Activated CD4-positive, alpha-beta T cell treated with anti-CD3 and anti-CD28 coated beads for 24 hours (primary cell): Measurements from ENCODE around the gene SYK.
"Not testable (repeated sequence)": the region's sequence is repeated elsewhere in the genome, so short reads cannot be mapped to it uniquely, and the experiment has no call there.

Experiments used
- DNase-seq, 2 donors: peaks; one replicate each; pipeline ENCODE4 v3.0.0-alpha.2; 2020; ENCODE audit warnings: low read depth in 2 of 2

SYK gene

DNA sequence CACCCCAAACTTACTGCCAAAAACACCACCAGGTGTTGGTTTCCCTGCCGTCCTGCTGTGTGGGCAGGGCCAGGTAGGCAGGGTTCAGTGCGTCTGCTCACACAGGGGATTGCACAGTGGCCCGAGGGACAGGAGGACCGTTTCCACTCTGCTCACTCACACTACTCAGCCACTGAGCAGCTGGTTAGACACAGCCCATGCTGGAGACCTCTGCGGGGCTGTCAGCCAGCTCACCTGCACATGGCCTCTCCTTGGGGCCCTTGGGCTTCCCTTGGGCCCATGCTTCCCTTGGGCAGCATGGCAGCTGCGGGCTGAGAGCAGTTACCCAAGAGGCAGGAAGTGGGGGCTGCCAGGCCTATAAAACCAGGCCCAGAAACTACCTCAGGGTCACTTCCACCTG, 79.0 kb downstream of the SYK start:
- no peak for DNase-seq

DNA sequence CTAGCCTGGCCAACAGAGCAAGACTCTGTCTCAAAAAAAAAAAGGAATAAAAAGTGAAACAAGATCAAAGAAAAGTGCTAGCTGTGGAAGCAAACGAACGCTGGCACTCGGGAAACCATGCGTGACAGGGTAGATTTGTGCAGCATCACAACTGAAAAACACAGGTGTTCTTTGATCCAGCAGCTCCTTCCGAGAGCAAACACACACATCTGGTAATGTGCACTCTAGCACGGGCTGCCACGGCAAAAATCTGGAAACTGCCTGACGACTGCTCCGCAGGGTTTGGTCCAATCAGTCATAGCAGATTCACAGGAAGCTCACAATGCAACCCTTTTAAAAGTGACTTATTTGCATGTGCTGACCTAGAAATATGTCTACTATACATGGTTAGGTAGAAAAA, 80.0 kb downstream of the SYK start:
- no peak for DNase-seq

DNA sequence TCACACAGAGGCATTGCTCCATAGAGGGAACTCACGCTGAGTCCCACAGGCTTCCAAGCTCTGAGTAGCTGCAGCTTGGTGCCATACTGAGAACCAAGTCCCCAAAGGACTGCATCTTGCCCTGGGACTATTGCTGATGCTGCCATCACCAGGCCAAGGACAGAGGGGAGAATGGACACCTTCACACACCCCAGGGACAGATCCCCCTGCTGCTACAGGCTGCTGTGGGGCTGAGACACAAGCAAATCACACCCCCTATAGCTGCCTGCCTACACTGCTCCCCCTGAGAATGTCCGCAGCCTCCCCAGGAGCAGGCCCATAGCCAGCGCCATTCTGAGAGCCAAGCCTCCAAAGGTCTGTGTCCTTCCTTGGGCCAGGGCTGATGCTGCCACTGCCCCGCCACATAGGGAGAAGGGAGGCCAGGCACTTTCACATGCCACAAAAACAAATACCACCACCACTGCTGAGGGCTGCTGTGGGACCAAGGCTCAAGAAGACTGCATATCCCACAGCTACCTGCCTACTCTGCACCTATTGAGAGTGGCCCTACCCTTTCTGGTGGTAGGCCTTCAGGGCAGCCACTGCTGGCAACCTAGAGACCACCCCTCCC, 81.5 kb downstream of the SYK start:
- DNase-seq: no peak

DNA sequence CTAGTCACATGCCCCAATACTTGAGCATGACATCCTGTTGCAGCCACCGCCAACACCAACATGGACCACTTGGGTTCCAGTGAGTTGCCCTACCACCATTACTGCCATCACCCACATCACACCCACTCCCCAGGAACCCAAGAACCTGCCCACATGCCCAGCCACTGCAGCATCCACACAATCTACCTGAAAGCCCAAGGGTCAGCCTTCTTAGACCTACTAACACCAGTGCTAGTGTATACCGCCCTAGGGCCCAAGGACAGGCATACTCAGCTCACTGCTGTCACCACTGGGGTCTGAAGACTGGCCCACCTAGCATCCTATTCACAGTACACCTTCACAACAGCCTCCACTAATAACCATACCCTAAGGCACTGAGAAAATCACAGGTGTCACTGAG, 82.0 kb downstream of the SYK start:
- no peak for DNase-seq

DNA sequence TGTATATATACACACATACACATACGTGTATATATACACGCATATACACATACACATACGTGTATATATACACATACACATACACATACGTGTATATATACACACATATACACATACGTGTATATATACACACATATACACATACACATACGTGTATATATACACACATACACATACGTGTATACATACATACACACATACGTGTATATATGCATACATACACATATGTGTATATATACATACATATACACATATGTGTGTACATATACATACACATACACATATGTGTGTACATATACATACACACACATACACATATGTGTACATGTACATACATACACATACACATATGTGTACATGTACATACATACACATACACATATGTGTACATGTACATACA, 82.6 kb downstream of the SYK start:
- no peak for DNase-seq

DNA sequence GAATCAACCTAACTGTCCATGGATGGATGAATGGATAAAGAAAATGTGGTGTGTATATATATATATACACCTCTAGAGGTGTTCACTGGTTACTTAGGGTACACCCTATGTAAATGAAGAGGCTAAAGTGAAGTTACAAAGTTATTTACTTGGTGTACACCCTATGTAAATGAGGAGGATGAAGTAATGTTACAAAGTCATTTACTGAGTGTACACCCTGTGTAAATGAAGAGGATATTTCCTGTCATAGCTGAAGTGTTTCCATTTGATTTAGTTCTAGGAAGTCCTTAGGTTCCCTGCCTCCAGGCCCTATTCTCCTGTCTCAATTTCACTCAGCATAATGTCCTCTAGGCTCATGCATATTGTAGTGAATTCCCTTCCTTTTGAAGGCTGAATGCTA, 85.2 kb downstream of the SYK start:
- DNase-seq: not testable (repeated sequence)

DNA sequence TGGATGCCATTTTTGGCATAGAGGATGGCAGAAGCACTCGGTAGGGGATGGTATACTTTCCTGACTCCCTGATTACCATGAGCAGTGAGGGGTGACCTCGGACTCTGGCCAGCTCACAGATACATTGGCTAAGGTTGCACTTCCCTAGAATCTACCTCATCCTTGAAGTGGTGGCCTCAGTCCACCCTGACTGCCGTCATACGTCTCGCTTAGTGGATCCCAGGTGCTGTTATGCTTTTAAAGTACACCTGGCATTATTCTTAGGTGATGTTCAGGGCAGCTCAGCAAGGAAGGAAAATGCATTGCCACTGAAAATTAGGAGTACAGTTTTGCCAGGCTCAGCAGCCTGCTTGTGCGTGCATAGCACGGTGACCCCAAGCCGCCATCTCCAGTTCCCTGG, 87.3 kb downstream of the SYK start:
- no peak for DNase-seq

DNA sequence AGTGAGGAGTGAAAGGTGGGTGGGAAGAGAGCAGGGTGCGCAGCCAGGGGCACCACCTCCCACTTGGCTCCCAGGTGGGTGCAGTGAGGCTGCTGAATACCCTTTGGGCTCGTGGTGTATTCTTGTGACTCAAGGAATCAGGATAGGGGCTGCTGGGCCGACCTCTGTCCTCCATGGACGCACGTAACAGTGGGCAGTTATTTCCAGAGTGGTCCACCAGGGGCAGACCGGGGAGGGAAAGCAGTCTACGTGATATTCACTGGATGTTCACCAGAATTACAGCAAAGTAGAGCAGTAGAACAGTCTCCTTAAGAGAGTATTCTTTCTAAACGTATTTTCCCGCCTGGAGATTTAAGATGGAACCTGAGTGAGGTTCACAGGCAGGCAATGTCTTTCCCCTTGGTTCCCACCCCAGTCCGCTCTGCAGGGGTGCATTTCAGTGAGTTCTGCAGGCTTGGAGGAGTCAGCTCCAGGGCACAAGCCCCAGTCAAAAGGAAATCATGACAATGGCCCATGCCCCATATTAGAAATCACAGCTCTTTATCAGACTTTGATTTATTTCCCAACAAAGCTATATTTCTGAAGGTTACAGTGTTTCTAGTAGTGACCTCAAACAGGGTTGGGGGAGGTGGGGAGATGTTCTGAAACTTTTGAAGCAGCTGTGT, 88.7 kb downstream of the SYK start:
- DNase-seq: no peak

DNA sequence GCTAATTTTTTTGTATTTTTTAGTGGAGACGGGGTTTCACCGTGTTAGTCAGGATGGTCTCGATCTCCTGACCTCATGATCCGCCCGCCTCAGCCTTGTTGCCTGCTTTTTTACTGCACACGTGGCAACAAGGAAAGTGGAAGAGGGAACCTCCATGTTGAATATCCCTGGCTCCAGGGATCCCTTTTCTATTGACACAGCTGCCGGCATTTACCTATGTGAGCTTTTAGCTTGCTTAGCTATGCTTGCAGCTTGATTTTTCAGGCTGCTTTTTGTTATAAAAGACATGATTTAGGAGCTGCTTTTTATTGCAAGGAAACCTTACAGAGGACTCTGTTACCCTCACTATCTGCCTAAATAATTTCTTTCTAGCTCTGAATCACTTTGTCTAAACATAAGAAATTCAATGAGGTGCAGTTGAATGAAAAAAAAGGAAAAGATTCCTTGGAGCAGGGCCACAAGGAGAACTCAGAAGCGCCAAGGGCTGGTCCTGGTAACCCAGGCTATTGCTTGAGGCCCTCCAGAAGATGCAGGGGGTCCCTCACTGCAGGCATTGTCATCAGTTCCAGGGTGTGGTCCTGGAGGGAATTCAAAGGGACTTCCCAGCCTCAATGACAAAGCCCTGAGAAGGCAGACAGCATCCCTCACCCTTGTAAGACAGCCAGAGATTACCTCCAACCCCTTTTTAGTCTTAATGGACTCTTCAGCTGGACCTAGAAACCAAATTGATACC, 89.9 kb downstream of the SYK start:
- DNase-seq: no peak

DNA sequence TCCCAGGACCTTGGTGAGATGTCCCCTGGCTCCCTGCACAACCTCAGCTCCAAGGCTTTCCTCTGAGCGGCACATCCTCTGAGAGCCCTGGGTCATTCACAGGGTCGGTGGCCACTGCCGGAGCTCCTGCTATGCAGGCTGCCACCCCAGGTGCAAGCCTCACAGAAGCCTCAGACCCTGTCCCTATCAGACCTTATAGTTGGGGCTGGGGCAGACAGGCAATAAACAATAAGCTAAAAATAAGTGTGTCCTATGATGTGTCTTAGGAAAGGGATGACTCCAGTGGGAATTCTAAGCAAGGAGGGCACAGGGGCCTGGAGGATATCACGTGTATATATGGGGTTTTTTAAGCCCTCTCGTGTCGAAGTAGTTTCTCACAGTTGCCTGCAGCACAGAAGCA, 91.3 kb downstream of the SYK start:
- no peak for DNase-seq

DNA sequence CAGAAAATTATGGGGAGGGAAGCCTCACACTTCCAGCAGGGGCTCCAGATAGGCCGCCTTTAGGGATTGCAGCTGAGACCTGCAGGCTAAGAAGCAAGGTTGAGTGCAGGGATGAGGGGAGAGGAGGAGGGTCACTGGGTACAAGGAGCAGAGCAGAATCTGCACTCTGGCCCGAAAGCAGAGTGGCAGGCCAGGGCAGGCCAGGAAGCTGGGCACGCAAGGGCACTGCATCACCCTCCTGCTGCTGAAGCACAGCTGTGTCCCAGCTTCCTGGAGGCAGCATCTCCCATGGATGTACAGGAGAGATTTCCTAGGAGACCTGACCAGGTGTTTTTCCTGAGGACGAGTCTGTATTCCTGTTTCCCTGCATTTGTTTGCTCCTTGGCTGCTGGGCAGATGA, 92.1 kb downstream of the SYK start:
- DNase-seq: no peak

DNA sequence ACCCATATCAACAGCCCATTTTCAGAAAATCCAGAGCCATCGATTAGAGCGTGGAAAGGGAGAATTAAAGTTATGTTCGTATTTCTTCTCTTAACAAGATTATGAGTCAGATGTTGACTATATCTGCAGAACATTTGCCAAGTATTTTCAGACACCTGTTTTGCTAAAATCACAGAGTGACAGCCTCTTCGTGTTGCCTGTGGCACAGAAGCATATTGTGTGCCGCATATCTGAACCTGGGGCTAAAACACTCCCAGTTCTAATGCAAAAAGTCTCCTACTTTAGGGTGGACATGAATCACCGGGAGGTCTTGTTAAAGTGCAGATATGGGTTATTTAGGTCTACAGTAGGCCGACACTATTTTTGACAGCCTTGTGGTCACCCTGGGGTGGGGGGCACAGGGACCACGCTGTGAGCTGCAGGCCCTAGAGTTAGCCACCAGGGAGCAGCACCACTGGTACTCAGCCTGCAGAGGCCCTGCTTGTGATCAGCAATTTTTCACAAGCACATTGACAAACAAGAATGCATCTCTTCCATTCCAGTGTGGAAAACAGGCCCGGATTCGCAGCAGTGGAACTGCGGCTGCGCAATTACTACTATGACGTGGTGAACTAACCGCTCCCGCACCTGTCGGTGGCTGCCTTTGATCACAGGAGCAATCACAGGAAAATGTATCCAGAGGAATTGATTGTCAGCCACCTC, 93.5 kb downstream of the SYK start:
- DNase-seq: no peak

DNA sequence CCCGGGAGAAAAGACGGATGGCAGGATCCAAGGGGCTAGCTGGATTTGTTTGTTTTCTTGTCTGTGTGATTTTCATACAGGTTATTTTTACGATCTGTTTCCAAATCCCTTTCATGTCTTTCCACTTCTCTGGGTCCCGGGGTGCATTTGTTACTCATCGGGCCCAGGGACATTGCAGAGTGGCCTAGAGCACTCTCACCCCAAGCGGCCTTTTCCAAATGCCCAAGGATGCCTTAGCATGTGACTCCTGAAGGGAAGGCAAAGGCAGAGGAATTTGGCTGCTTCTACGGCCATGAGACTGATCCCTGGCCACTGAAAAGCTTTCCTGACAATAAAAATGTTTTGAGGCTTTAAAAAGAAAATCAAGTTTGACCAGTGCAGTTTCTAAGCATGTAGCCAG, 94.2 kb downstream of the SYK start:
- DNase-seq: no peak

DNA sequence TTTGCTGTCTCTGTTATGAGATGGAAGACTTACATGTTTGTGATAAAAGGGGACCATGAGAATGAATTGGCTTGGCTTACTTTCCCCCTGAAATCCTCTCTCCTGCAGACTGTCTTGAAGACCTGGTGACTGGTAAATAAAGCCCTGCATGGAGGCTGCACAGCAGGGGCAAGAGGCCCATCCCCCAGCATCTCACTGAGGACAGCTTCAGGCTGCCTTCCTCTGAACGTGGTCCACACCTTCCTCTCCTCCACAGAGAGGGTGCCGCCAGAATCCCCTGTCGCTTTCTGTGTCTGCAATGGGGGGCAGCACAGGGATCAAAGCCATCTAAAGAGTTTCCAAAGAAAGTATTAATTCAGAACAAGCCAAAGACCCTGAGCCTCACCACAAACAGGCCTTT, 94.6 kb downstream of the SYK start:
- DNase-seq: no peak

DNA sequence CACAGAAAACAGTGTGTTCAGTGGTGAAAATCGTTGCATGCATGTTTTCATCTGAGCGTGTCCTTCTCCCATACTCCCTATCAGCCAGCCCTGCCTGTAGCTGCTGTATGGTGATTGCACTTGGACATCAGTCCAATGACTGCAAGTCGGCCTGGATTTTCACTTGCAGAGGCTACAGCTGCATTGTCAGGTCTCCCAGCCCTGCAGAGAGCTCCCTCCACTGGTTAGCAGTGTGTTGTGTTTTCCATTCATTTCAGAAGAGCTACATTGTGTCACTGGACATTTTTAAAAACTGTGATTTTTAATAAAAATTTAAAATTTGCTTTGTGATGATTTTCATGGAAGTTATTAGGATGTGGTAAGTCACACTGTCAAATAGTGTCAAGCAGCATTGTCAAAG, 96.6 kb downstream of the SYK start:
- DNase-seq: no peak

DNA sequence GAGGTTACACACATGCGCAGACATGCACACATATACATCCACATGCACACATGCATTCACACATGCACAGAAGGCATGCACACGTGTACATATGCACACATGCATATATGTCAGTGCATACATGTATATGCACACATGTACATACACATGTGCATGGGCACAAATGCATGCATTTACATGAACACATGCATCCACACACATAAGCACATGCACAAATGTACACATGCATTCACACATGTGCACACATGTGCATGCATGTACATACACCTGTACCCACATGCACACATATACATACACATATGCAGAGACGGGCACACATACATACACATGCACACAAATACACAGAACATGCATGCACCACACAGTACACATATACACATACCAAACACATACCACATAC, 97.7 kb downstream of the SYK start:
- no peak for DNase-seq

DNA sequence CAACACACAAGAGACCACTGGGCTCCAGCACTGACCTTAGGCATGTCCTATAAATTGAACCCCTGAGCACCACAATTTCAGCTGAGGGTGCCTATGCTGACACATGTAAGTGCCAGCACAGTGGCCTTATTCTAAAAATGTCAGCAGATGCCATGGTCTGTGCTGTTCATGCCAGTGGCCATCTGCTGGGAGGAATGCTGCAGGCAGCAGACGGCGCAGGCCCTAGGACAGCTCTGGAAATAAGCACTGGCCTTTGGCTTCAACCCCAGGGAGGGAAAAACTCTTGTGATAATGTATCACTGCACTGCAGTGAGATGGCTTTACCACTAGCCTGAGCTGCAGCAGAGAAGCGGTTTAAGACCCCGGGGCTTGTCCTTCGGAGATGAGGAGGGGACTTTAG, 98.5 kb downstream of the SYK start:
- DNase-seq: no peak

DNA sequence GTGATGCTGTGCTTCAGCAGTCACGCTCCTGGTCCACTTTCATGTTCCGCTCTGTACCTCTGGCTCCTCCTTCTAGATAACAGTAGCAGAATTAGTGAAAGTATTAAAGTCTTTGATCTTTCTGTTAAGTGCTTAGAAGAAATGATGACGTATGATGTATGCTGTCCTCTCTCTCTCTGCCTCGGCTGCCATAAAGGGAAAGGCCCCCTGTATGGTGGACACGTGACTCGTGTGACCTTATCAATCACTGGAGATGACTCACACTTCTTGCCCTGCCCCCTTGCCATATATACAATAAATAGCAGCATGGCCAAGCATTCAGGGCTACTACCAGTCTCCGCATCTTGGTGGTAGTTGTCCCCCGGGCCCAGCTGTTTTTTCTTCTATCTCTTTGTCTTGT, 100.3 kb downstream of the SYK start:
- no peak for DNase-seq

DNA sequence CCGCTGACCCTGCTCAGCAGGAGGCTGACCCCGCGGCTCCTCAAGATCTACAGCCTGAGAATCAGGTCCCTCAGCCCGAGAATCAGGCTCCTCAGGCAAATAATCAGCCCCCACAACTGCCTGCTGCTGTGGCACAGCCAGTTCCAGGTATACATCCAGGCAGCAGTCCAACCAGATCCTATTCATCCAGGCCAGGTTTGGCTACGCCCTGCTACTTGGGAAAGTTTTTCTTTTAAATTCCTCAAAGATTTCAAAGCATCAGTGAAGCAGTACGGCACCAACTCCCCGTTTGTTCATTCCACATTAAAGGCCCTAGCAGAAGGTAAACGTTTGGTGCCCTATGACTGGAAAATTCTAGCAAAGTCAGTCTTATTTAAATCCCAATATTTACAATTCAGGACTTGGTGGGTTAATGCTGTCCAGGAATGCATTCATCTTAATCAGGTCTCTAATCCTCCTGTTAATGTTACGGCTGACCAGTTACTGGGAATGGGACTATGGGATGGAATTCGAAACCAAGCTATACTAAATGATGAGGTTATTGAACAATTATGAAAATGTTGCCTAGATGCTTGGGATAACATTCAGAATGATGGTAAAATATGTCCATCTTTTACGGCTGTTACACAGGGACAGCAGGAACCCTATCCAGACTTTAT, 102.3 kb downstream of the SYK start:
- no peak for DNase-seq

DNA sequence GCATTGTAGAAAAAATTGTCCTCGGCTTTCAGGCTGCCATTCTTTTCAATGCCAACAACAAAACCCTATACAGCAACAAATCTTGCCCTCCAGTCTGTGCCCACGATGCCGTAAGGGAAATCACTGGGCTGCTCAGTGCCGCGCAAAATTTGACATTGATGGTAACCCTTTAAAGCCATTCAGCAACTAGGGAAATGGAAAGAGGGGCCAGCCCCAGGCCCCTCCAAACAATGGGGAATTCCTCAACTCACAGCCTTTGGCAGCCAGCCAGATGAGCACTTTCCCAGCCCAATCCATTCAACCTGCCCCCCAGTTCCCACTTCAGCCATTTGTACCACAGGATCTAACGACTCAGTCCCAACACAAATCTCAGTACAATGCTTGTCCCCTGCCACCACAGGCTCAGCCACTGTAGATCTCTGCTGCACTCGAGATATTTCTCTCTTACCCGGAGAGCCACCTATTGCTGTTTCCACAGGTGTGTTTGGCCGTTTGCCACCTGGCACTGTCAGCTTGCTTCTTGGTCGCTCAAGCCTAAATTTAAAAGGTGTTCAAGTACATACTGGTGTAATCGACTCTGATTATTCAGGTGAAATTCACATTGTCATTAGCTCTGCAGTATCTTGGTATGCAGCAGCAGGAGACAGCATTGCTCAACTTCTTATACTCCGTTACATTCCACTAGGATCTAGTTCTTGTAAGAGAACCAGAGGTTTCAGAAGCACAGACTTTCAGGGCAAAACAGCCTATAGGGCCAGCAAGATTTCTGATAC, 103.3 kb downstream of the SYK start:
- DNase-seq: no peak

DNA sequence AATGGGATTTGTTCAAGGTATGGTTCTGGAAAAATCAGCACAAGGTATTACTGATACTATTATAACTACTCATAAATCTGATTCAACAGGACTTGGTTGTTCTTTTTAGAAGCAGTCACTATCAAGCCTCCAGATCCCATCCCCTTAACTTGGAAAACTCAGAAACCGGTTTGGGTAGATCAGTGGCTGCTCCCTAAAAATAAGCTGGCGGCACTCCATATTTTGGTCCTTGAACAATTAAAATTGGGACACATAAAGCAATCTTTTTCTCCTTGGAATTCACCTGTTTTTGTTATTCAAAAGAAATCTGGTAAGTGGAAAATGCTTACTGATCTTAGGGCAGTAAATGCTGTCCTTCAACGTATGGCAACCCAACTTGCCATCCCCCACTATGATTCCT, 104.2 kb downstream of the SYK start:
- DNase-seq: no peak
